Measurements from ENCODE around the gene OR11H6. TPM values are rescaled to one million over a fixed set of nuclear protein-coding genes. Genes with fewer than 3 reads are reported as not detected.

The OR11H6 gene
- total RNA-seq, 2 donors from 2014 or later, result not detected

Small RNA genes lying within 50 kb of the gene (small RNA-seq; reads per million reads assigned to genes)
- gene GTF2IP22, result not detected

Other genes starting within 250 kb of the OR11H6 start
- not detected for gene OR4K15, start 248.1 kb upstream of the OR11H6 start, total RNA-seq
- not detected for gene OR4Q2, start 221.5 kb upstream of the OR11H6 start, total RNA-seq
- not detected for gene OR4K14, start 204.4 kb upstream of the OR11H6 start, total RNA-seq
- gene OR4K13, start 187.7 kb upstream of the OR11H6 start, total RNA-seq, result not detected
- gene OR4L1, start 163.7 kb upstream of the OR11H6 start, total RNA-seq, result not detected
- gene OR4K17, start 113.0 kb upstream of the OR11H6 start, total RNA-seq, result not detected
- not detected for gene OR4N5, start 84.9 kb upstream of the OR11H6 start, total RNA-seq
- not detected for gene OR11G2, start 32.8 kb upstream of the OR11H6 start, total RNA-seq
- gene OR11H7, start 5.3 kb downstream of the OR11H6 start, total RNA-seq, result not detected
- gene OR11H4, start 15.6 kb downstream of the OR11H6 start, total RNA-seq, result not detected
- gene TTC5, start 82.2 kb downstream of the OR11H6 start, total RNA-seq, result 10 to 100 TPM; 12.5 to 16.6 TPM
- 10 to 100 TPM; 17.1 to 66.9 TPM for gene CCNB1IP1, start 109.6 kb downstream of the OR11H6 start, total RNA-seq
- 10 to 100 TPM in 1 of 2 donors, 1 to 10 TPM in 1; 5.6 to 11.7 TPM for gene PARP2, start 119.9 kb downstream of the OR11H6 start, total RNA-seq
- gene TEP1, start 189.8 kb downstream of the OR11H6 start, total RNA-seq, result 10 to 100 TPM; 32.3 to 35.3 TPM
- gene KLHL33, start 212.5 kb downstream of the OR11H6 start, total RNA-seq, result under 1 TPM in 1 of 2 donors, not detected in 1; 0.26 TPM
- 10 to 100 TPM; 36.1 to 53.4 TPM for gene OSGEP, start 231.1 kb downstream of the OR11H6 start, total RNA-seq
- 100 to 1,000 TPM in 1 of 2 donors, 10 to 100 TPM in 1; 86.7 to 101 TPM for gene APEX1, start 231.5 kb downstream of the OR11H6 start, total RNA-seq
- 10 to 100 TPM; 12.2 to 12.5 TPM for gene PIP4P1, start 237.7 kb downstream of the OR11H6 start, total RNA-seq
- gene PNP, start 245.7 kb downstream of the OR11H6 start, total RNA-seq, result 10 to 100 TPM; 20.4 to 24.9 TPM